Umbilical cord (tissue), 2 donors: ENCODE results near the gene SH3GL1. TPM values are rescaled to one million over a fixed set of nuclear protein-coding genes. Genes with fewer than 3 reads are reported as not detected.

Source experiments
- DNase-seq: peaks from one replicate; pipeline ENCODE4 v3.0.0-alpha.2; 2015; ENCODE audit warnings: low spot score
- total RNA-seq: library from RNA; depleted of rRNA; stranded (reverse); fragments of >200 nt; gene quantifications from one replicate; pipeline ENCODE4 v1.2.3, GENCODE V29; 2014; ENCODE audit warnings: low replicate concordance; ENCODE audit not compliant: insufficient read depth

The SH3GL1 gene
- total RNA-seq, 1 donor from 2014 or later: 21.9 TPM

- DNase-seq: no peak
Measured at GRCh38 chr19:4376028-4376670, 24.2 kb downstream of the SH3GL1 start.

GRCh38 chr19:4375164-4376027, 25.0 kb downstream of the SH3GL1 start:
- peak; percentile 71 for DNase-seq

DNA sequence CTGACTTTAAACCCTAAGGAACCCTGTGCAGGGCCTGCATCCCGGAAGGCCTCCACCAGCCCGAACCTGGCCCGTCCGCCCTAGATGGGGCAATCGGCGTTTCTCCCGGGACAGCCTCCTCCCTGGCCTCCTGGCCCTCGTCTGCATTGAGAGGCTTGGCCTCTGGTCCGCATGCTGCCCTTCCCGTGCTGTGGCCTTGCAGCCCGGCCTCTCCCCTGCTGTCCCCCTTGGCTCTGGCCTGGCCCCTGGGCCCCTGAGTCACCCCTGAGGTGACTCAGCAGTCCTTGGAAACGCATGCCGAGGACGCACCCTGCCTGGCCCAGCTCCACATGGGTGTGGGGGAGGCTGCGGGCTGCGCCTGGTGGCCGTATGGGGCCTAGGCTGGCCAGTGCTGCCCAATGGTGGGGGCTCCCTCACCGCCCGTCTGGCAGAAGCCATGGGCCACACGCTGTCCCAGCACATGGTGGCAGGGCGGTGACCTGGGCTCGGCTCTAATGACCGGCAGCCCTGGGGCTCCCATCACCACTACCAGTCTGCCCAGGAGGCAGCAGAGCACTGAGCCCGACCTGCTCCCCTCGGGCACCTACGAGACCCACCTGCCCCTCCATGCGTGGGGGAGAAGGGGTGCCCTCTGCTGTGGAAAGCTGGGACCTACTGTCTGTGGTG, 25.7 kb downstream of the SH3GL1 start:
- DNase-seq: peak; percentile 58

GRCh38 chr19:4373601-4374497, 26.5 kb downstream of the SH3GL1 start:
- DNase-seq: no peak

GRCh38 chr19:4373013-4373367, 27.4 kb downstream of the SH3GL1 start:
- DNase-seq: no peak

DNA sequence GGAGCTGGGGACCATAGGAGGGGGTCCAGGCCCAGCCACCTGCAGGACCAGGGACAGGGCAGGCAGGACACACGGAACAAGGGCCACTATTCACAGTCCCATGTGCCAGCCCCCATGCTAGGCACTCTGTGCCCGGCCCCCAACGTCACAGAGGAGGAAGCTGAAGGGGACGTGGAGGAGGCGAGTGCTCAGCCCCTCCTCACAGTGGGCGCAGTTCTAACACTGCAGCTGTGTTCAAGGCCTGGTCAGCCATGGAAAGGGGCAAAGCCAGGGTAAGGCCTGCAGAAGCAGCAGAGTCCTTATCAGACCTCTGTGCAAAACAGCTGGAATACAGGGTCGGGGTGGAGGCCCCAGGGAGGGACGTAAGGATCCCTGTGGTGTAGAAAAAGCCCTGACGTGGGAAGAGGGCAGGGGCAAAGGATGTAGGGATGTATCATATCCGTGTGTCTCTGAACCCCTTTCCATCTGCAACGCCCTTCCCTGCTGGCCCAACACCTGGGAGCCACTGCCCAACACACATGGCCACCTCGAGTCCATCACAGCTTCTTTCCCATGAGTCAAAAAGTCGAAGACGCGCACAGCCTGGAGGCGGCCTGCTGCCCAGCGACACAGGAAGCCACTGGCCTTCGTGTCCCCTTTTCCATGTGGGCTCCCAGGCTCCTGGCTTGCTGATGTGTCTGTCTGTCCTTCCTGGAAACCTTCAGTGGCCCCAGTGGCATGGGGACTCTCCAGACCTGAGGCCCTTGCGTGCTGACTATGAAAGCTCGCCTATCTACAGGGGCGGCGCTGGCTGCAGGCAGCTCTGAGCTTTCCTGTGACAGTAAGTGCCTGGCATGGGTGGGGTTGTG, 28.0 kb downstream of the SH3GL1 start:
- peak; percentile 53 for DNase-seq

GRCh38 chr19:4371247-4372164, 28.8 kb downstream of the SH3GL1 start:
- DNase-seq: no peak

DNA sequence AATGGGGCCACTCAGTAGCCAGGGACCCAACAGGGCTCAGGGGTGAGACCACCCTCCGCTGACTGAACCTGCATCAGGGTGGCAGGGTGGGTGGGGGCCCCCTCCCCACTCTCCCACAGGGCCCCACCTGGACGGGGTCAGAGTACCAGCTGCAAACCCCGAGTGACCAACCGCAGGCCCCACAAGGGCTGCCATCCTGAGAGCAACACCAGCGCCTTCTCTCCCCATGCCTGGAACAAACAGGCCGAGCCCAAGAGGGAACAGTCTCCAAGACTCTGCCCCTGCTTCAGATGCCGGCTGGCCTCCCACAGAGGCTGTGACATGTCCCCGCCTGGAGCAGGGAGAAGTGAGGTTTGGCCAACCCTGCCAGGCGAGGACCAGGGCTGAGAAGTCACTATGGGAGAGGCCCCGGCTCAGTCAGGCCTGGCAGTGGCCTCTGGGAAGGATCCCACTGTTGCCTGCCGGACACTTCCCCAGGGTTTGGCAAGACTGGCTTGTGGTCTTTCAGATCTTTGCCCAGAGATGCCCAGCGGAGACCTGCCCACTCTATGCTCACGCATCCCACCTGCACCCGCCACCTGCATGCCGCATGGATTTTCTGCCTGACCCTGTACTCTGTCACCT, 29.8 kb downstream of the SH3GL1 start:
- no peak for DNase-seq

DNA sequence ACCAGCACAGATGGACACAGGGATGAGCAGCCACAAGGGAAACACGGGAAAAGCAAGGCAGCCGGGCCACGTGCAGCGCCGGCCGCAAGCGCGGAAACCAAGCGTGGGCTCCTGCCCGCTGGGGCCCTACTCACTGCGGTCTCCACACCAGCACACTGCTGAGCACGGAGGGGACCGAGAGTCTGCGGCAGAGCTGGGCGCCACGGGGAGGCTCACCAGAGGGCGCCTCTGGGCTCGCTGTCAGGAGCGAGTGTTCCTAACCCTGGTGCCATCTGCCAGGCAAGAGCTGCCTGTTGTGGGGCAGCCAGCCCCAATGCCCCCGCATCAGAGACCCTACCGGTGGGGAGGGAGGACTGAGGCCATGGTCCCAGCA, 30.5 kb downstream of the SH3GL1 start:
- no peak for DNase-seq

- DNase-seq: no peak
Measured at GRCh38 chr19:4369109-4369887, 31.0 kb downstream of the SH3GL1 start.

GRCh38 chr19:4368128-4368820, 32.1 kb downstream of the SH3GL1 start:
- DNase-seq: no peak

DNA sequence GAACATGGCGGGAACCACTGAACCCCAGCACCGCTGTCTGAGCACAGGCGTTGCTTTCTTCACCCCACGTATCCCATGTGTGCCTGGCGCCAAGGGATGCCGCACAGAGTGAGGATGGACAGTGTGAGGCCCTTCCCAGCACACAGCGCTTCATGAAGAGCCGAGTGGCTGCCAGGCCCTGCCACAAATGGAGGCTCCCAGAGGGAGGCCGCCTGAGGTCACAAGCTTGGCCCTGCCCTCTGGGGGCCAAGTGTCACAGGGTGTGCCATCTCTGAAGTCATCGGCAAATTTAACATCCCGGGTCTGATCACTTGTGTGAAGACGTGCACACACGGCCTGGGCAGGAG, 32.6 kb downstream of the SH3GL1 start:
- no peak for DNase-seq

DNA sequence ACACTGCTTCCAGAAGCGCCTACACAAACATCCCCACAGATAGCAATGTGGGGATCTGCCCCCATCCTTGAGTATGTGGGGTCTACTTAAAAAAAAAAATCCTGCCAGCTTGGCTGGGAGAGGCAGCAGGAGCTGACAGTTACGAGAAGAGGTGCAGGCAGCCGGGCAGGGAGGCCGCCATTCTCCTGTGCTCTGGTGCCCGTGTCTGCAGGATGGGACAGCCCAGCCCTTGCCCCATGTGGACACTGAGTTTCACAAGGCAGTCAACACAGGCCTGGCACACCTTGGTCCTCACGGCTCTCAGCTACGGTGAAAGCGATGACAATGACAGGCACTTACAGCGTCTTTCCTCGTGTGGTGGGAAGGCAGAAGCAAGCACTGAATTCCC, 33.0 kb downstream of the SH3GL1 start:
- DNase-seq: no peak

DNA sequence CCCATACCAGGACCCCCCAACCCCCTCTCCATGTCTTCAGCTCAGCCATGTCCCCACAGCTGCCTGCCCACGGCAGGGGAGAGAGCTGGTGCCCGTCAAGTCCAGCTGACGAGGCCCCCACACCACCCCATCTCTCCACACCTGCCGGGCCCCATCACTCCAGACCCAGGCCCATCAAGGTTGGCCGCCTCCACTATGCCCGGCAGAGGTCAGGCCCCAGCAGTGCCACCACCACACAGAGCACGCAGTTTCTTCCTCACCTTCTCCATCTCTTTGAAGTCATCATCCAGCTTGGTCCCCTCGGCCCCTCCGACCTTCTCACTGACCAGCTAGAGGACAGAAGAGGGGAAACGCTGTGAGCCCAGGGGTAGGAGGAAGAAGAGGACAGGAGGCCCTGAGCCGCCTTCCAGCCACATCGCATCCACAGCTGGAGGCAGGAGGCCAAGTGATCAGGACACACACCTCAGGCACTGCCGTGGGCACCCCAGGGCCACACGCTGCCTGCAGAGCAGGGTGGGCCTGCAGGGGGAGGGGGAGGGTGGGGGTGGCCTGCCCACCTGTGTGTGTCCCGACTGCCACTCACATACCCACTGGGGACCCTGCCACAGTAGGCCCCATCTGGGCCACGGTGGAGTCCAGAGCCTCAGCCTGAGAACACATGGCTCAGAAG, 33.5 kb downstream of the SH3GL1 start:
- DNase-seq: no peak

DNA sequence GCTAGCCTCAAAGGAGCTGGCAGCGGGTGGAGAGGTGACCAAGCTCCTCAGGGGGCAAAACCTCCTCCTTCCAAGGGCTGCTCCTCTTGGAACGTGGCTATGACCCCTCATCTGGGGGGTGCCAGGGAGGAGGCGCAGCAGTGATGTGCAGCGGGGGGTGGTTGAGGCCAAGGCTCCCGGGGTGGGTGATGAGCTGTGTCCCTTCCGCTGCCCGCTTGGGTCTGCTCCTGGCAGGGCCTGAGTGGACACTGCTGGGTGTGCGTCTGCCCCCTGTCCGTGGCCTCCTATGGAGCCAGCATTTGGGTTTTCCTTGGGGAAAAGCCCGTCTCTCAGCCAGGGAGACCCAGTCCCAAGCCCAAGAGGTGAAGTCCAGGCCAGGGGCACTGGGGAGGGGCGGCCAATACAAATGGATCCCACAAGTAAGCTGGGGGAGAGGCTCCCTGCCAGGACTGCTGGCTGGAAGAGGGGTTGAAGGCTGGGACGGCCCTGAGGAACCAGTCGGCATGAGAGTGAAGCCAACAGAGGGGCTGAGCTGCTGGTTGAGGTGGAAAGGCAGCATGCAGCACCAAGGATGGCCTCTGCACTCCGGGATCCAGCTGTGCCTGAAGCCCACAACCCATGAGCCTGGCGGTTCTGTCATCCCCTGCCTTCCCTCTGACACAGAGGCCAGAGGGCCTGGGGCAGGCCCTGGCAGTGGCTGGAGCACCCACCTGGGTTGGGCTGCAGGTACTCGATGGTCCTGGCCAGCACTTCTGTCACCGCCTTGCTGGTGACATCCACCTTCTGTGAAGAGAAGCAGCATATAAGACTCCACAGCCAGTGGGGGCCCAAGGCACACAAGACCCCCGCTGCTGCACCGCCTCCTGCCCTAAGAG, 34.3 kb downstream of the SH3GL1 start:
- no peak for DNase-seq

GRCh38 chr19:4365341-4365740, 35.0 kb downstream of the SH3GL1 start:
- DNase-seq: no peak
